ENCODE results near the gene NUDT19. TPM values are rescaled to one million over a fixed set of nuclear protein-coding genes. Genes with fewer than 3 reads are reported as not detected.

Gene NUDT19
- 10 to 100 TPM in 1 of 6 experiments, 1 to 10 TPM in 5; 4.1 to 11.8 (median 7.2) TPM for total RNA-seq
- long read RNA-seq, partial matches to known transcripts: 0 of 1 reads
- long read RNA-seq, other reads (novel, unspliced or antisense): 1 of 1 reads

- H3K4me3 ChIP-seq: peak within 1 kb of the TSS; percentile 67 to 70 (median 68)
- TF ChIP-seq POLR2A (IDR thresholded peaks at IDR 0.05): peak; percentile 81
- TF ChIP-seq CTCF (IDR thresholded peaks at IDR 0.05): no peak
- DNase-seq: peak; percentile 86 to 91 (median 90)
- H3K4me1 ChIP-seq: peaks cover 0 to 47% (median 13%) of the 10 kb centered on the region in 4 donors
- no peaks in the 10 kb centered on the region for H3K9me3 ChIP-seq
- H3K27ac ChIP-seq: peak within 1 kb of the TSS; percentile 65 to 80 (median 67)
- ATAC-seq: peak; percentile 97
- no peaks in the 10 kb centered on the region for H3K27me3 ChIP-seq
- intact Hi-C loops (cut with DNase I): no loop called here
- WGBS (ENCODE audit: insufficient coverage, low coverage, low lambda C conversion rate, missing lambda C conversion rate): 1% methylated on average over 13 of the region's 32 CpGs
- no peaks in the 10 kb centered on the region for H3K36me3 ChIP-seq
Observed at GRCh38 chr19:32691291-32691951, at the start of gene NUDT19. NUDT19 (plus strand) TSS chr19:32691821; CDS start chr19:32691961, 140 bp downstream.

- intact Hi-C loops (cut with DNase I): no loop called here
- H3K4me3 ChIP-seq: no peak overlapping the region
- ATAC-seq: peak in 2 of 4 donors; percentile 30 to 33
- H3K27me3 ChIP-seq: no peaks in the 10 kb centered on the region
- TF ChIP-seq POLR2A (IDR thresholded peaks at IDR 0.05) (no peak), CTCF (IDR thresholded peaks at IDR 0.05) (no peak)
- H3K36me3 ChIP-seq: peaks cover 0 to 21% (median 10%) of the 10 kb centered on the region in 4 donors
- H3K27ac ChIP-seq: no peak overlapping the region
- H3K4me1 ChIP-seq: no peaks in the 10 kb centered on the region
- WGBS (ENCODE audit: insufficient coverage, low coverage, low lambda C conversion rate, missing lambda C conversion rate): 67% methylated on average over 2 of the region's 12 CpGs
- DNase-seq: no peak
- no peaks in the 10 kb centered on the region for H3K9me3 ChIP-seq
Observed at GRCh38 chr19:32642771-32643170, 48.9 kb upstream of the NUDT19 start.

- intact Hi-C loops (cut with DNase I): no loop called here
- peaks cover 0 to 14% (median 4%) of the 10 kb centered on the region in 4 donors for H3K36me3 ChIP-seq
- no peaks in the 10 kb centered on the region for H3K9me3 ChIP-seq
Observed at GRCh38 chr19:32646556-32646955, 45.1 kb upstream of the NUDT19 start.

GRCh38 chr19:32647361-32647760 is 44.3 kb upstream of the NUDT19 start:
- TF ChIP-seq CTCF (IDR thresholded peaks at IDR 0.05) (no peak), POLR2A (IDR thresholded peaks at IDR 0.05) (no peak)
- ATAC-seq (peak; percentile 21 to 79 (median 64)), DNase-seq (peak in 1 of 3 donors; percentile 28)
- Histone ChIP-seq H3K4me1 (peaks cover 0 to 2% (median 0%) of the 10 kb centered on the region in 4 donors), H3K27ac (no peak overlapping the region), H3K9me3 (no peaks in the 10 kb centered on the region), H3K27me3 (no peaks in the 10 kb centered on the region), H3K4me3 (no peak overlapping the region), H3K36me3 (peaks cover 0 to 14% (median 4%) of the 10 kb centered on the region in 4 donors)
- WGBS (ENCODE audit: insufficient coverage, low coverage, low lambda C conversion rate, missing lambda C conversion rate): 71% methylated on average over 4 of the region's 8 CpGs
- intact Hi-C loops (cut with DNase I): no loop called here

More at GRCh38 chr19:32646556-32646955, 45.1 kb upstream of the NUDT19 start:
- TF ChIP-seq POLR2A (IDR thresholded peaks at IDR 0.05) (no peak), CTCF (IDR thresholded peaks at IDR 0.05) (no peak)
- ATAC-seq (no peak), DNase-seq (no peak)
- Histone ChIP-seq H3K4me3 (no peak overlapping the region), H3K27ac (no peak overlapping the region), H3K4me1 (no peaks in the 10 kb centered on the region), H3K27me3 (no peaks in the 10 kb centered on the region)
- WGBS (ENCODE audit: insufficient coverage, low coverage, low lambda C conversion rate, missing lambda C conversion rate): 70% methylated on average over 5 of the region's 6 CpGs
